GM12874 (cell line): ENCODE measurements around the gene AKT2.

Experiments
- CTCF ChIP-seq: IDR thresholded peaks from 2 replicates; pipeline ENCODE4 v1.5.1; 2011; ENCODE audit warnings: low read depth, mild to moderate bottlenecking, control low read depth, low read length, moderate library complexity; ENCODE audit not compliant: insufficient read depth

AKT2 gene

GRCh38 chr19:40312533-40312932 lies 27.4 kb upstream of the AKT2 start:
- TF ChIP-seq CTCF = no peak

- TF ChIP-seq CTCF = no peak
Observed at GRCh38 chr19:40309666-40310065, 24.5 kb upstream of the AKT2 start.

- TF ChIP-seq CTCF = peak; percentile 54; the same call in 1 of the 2 replicates
Observed at GRCh38 chr19:40305403-40305802, 20.3 kb upstream of the AKT2 start.

- no peak for TF ChIP-seq CTCF
Observed at GRCh38 chr19:40304306-40304705, 19.2 kb upstream of the AKT2 start.

- TF ChIP-seq CTCF = no peak
Observed at GRCh38 chr19:40303765-40304164, 18.6 kb upstream of the AKT2 start.

GRCh38 chr19:40302224-40303011 lies 17.3 kb upstream of the AKT2 start:
- no peak for TF ChIP-seq CTCF

- no peak for TF ChIP-seq CTCF
Observed at GRCh38 chr19:40300668-40301067, 15.5 kb upstream of the AKT2 start.
